Stimulated activated CD8-positive, alpha-beta memory T cell treated with anti-CD3 and anti-CD28 coated beads, Interleukin-7, amount 100 ng/mL, for 24 hours (primary cell): Measurements from ENCODE around the gene PRKG1.

ENCODE experiments used
- DNase-seq: peaks from one replicate; pipeline ENCODE4 v3.0.0-alpha.2; 2020; ENCODE audit warnings: low read depth

The PRKG1 gene

GRCh38 chr10:51760864-51761640 lies 686.8 kb downstream of the PRKG1 start:
- DNase-seq = no peak

- no peak for DNase-seq
Measured at GRCh38 chr10:51763746-51764145, 689.5 kb downstream of the PRKG1 start.

- DNase-seq = no peak
Measured at GRCh38 chr10:51765284-51765971, 691.1 kb downstream of the PRKG1 start.

- no peak for DNase-seq
Measured at GRCh38 chr10:51766423-51767102, 692.3 kb downstream of the PRKG1 start.

GRCh38 chr10:51767103-51767763 lies 692.9 kb downstream of the PRKG1 start:
- DNase-seq = no peak

GRCh38 chr10:51768886-51769465 lies 694.7 kb downstream of the PRKG1 start:
- DNase-seq = no peak

- no peak for DNase-seq
Measured at GRCh38 chr10:51770709-51771108, 696.4 kb downstream of the PRKG1 start.

GRCh38 chr10:51772387-51772786 lies 698.1 kb downstream of the PRKG1 start:
- no peak for DNase-seq

GRCh38 chr10:51773681-51774080 lies 699.4 kb downstream of the PRKG1 start:
- DNase-seq = no peak

GRCh38 chr10:51783941-51784340 lies 709.7 kb downstream of the PRKG1 start:
- no peak for DNase-seq

GRCh38 chr10:51786016-51786683 lies 711.9 kb downstream of the PRKG1 start:
- DNase-seq = no peak

- DNase-seq = no peak
Measured at GRCh38 chr10:51786684-51787035, 712.4 kb downstream of the PRKG1 start.

GRCh38 chr10:51788273-51788672 lies 714.0 kb downstream of the PRKG1 start:
- DNase-seq = no peak

- no peak for DNase-seq
Measured at GRCh38 chr10:51789118-51789517, 714.8 kb downstream of the PRKG1 start.

- no peak for DNase-seq
Measured at GRCh38 chr10:51789903-51790302, 715.6 kb downstream of the PRKG1 start.

- DNase-seq = no peak
Measured at GRCh38 chr10:51792678-51793077, 718.4 kb downstream of the PRKG1 start.

- no peak for DNase-seq
Measured at GRCh38 chr10:51800121-51800520, 725.8 kb downstream of the PRKG1 start.

- no peak for DNase-seq
Measured at GRCh38 chr10:51800725-51801424, 726.6 kb downstream of the PRKG1 start.

- DNase-seq = no peak
Measured at GRCh38 chr10:51802030-51802429, 727.7 kb downstream of the PRKG1 start.

- DNase-seq = no peak
Measured at GRCh38 chr10:51804866-51805265, 730.6 kb downstream of the PRKG1 start.
